ENCODE data around the gene SSH2.

SSH2 gene

DNA sequence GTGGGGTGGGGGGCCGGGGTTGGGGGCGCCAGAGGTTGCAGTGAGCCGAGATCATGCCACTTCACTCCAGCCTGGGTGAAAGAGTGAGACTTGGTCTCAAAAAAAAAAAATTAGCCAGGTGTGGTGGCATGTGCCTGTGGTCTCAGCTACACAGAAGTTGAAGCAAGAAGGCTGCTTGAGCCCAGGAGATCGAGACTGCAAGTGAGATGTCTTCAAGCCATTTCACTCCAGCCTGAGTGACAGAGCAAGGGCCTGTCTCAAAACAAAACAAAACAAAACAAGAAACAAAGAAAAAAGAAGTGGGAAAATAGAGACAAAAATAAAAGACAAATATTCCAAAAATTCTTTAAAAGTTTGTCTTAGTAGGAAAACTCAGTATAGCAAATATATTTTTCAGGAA is 172.2 kb downstream of the SSH2 start:
- TF ChIP-seq, protein P1, sequence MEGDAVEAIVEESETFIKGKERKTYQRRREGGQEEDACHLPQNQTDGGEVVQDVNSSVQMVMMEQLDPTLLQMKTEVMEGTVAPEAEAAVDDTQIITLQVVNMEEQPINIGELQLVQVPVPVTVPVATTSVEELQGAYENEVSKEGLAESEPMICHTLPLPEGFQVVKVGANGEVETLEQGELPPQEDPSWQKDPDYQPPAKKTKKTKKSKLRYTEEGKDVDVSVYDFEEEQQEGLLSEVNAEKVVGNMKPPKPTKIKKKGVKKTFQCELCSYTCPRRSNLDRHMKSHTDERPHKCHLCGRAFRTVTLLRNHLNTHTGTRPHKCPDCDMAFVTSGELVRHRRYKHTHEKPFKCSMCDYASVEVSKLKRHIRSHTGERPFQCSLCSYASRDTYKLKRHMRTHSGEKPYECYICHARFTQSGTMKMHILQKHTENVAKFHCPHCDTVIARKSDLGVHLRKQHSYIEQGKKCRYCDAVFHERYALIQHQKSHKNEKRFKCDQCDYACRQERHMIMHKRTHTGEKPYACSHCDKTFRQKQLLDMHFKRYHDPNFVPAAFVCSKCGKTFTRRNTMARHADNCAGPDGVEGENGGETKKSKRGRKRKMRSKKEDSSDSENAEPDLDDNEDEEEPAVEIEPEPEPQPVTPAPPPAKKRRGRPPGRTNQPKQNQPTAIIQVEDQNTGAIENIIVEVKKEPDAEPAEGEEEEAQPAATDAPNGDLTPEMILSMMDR (IDR thresholded peaks at IDR 0.05; ENCODE audit: insufficient read depth, low read length, poor library complexity, severe bottlenecking) = no peak
- TF ChIP-seq EZH2phosphoT487 (conservative IDR thresholded peaks at IDR 0.05; ENCODE audit: low read length) = no peak
- peak overlapping the region; percentile 90 for H3K4me2 ChIP-seq (ENCODE audit: low read depth, low read length, poor library complexity, severe bottlenecking)
- no peaks in the 10 kb centered on the region for H3K9me2 ChIP-seq (replicated peaks; ENCODE audit: insufficient read depth, low read length)
- no peaks in the 10 kb centered on the region for H3K27me3 ChIP-seq (ENCODE audit: low read length)
- H3K9ac ChIP-seq (ENCODE audit: low read length) = peak overlapping the region; percentile 3
- H3K4me3 ChIP-seq (ENCODE audit: insufficient read depth, low read length, poor library complexity, severe bottlenecking) = no peak overlapping the region
- peaks cover 35% of the 10 kb centered on the region for H3F3A ChIP-seq (ENCODE audit: insufficient read depth)
- H3K79me2 ChIP-seq (ENCODE audit: insufficient read depth, low read length) = peaks cover 53% of the 10 kb centered on the region
- H3K27ac ChIP-seq (ENCODE audit: low read depth, low read length) = peak overlapping the region; percentile 34
- H2AFZ ChIP-seq (ENCODE audit: low read depth, low read length, severe bottlenecking) = no peak overlapping the region
- H3K36me3 ChIP-seq (ENCODE audit: low read length) = peaks cover 6% of the 10 kb centered on the region; the same call in 1 of the 2 replicates
- 0 out of 2 replicates have a peak, but pooled peaks cover 3% of the 10 kb centered on the region for H4K20me1 ChIP-seq (ENCODE audit: low read depth, low read length)
- H3K9me3 ChIP-seq (ENCODE audit: insufficient read depth, low read length) = no peaks in the 10 kb centered on the region

DNA sequence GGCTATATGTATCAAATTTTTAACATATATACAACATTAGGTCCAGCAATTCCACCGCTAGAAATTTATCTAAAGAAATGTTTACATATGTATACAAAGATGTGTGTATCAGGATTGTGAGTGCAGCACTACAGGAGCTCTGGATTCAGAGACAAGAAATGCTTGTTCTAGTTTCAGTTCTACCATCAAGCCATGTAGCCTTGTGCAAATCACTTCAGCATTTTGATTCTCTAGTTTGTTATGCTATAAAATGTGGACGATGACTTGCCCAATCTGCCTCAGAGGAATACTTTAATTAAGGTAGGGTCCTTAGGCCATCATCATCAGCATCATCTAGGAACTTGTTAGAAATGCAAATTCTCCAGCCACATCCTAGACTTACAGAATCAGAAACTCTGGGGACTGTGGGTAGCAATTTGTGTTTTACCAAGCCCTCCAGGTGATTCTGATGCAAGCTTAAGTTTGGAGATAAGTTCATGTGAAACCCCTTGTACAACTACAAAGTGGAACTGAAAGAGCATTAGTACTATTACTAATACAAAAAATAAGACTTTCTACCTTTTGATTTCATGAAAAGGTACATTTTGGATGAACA is 176.1 kb downstream of the SSH2 start:
- no peaks in the 10 kb centered on the region for H3K9me2 ChIP-seq (replicated peaks; ENCODE audit: insufficient read depth, low read length)
- no peaks in the 10 kb centered on the region; the same call in 1 of the 2 replicates for H4K20me1 ChIP-seq (ENCODE audit: low read depth, low read length)
- peaks cover 13% of the 10 kb centered on the region; the same call in 1 of the 2 replicates for H3K36me3 ChIP-seq (ENCODE audit: low read length)
- H3K27ac ChIP-seq (ENCODE audit: low read depth, low read length) = peak overlapping the region; percentile 12; the same call in 1 of the 2 replicates
- TF ChIP-seq, protein P1 (IDR thresholded peaks at IDR 0.05; ENCODE audit: insufficient read depth, low read length, poor library complexity, severe bottlenecking) = no peak
- TF ChIP-seq EZH2phosphoT487 (conservative IDR thresholded peaks at IDR 0.05; ENCODE audit: low read length) = no peak
- H3K9me3 ChIP-seq (ENCODE audit: insufficient read depth, low read length) = no peaks in the 10 kb centered on the region
- peaks cover 25% of the 10 kb centered on the region for H3F3A ChIP-seq (ENCODE audit: insufficient read depth)
- no peak overlapping the region for H3K4me3 ChIP-seq (ENCODE audit: insufficient read depth, low read length, poor library complexity, severe bottlenecking)
- H3K27me3 ChIP-seq (ENCODE audit: low read length) = no peaks in the 10 kb centered on the region
- no peak overlapping the region for H3K4me2 ChIP-seq (ENCODE audit: low read depth, low read length, poor library complexity, severe bottlenecking)
- peaks cover 53% of the 10 kb centered on the region for H3K79me2 ChIP-seq (ENCODE audit: insufficient read depth, low read length)
- H2AFZ ChIP-seq (ENCODE audit: low read depth, low read length, severe bottlenecking) = no peak overlapping the region
- H3K9ac ChIP-seq (ENCODE audit: low read length) = no peak overlapping the region

DNA sequence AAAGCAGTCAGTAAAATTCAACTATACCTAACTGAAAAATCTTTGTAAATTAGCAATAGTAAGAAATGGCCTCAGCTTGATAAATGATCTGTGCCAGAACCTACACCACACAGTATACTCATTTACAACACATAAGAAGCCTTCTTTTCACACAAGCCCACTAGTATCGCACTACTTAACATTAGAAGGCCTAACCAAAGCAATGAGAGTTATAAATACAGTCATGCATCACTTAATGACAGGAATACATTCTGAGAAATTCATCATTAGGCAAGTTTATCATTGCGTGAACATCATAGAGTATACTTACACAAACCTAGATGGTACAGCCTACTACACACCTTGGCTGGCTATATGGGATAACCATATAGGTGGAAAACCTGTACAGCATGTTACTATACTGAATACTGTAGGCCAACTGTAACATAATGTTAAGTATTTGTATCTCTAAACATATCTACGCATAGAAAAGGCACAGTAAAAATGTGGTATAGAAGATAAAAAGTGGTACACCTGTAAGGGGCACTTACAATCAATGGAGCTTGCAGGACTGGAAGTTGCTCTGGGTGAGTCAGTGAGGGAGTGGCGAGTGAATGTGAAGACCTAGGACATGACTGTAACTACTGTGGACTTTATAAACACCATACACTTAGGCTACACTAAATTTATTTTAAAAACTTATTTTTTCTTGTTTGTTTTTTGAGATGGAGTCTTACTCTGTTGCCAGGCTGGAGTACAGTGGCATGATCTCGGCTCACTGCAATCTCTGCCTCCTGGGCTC is 180.8 kb downstream of the SSH2 start:
- no peak overlapping the region for H3K4me3 ChIP-seq (ENCODE audit: insufficient read depth, low read length, poor library complexity, severe bottlenecking)
- H3K27ac ChIP-seq (ENCODE audit: low read depth, low read length) = no peak overlapping the region
- H3K36me3 ChIP-seq (ENCODE audit: low read length) = peaks cover 10% of the 10 kb centered on the region
- no peaks in the 10 kb centered on the region for H3K9me3 ChIP-seq (ENCODE audit: insufficient read depth, low read length)
- no peak overlapping the region for H2AFZ ChIP-seq (ENCODE audit: low read depth, low read length, severe bottlenecking)
- H4K20me1 ChIP-seq (ENCODE audit: low read depth, low read length) = no peaks in the 10 kb centered on the region; the same call in 1 of the 2 replicates
- H3K9me2 ChIP-seq (replicated peaks; ENCODE audit: insufficient read depth, low read length) = no peaks in the 10 kb centered on the region
- no peak overlapping the region for H3K4me2 ChIP-seq (ENCODE audit: low read depth, low read length, poor library complexity, severe bottlenecking)
- H3F3A ChIP-seq (ENCODE audit: insufficient read depth) = peaks cover 15% of the 10 kb centered on the region
- H3K79me2 ChIP-seq (ENCODE audit: insufficient read depth, low read length) = peaks cover 63% of the 10 kb centered on the region
- TF ChIP-seq EZH2phosphoT487 (conservative IDR thresholded peaks at IDR 0.05; ENCODE audit: low read length) = no peak
- TF ChIP-seq, protein P1 (IDR thresholded peaks at IDR 0.05; ENCODE audit: insufficient read depth, low read length, poor library complexity, severe bottlenecking) = no peak
- no peak overlapping the region for H3K9ac ChIP-seq (ENCODE audit: low read length)
- no peaks in the 10 kb centered on the region for H3K27me3 ChIP-seq (ENCODE audit: low read length)

Measured in SU-DHL-6 (cell line).